ENCODE measurements around the gene MARCO.

GRCh38 chr2:119005555-119005954 is 63.6 kb downstream of the MARCO start:
- TF ChIP-seq, protein P1, sequence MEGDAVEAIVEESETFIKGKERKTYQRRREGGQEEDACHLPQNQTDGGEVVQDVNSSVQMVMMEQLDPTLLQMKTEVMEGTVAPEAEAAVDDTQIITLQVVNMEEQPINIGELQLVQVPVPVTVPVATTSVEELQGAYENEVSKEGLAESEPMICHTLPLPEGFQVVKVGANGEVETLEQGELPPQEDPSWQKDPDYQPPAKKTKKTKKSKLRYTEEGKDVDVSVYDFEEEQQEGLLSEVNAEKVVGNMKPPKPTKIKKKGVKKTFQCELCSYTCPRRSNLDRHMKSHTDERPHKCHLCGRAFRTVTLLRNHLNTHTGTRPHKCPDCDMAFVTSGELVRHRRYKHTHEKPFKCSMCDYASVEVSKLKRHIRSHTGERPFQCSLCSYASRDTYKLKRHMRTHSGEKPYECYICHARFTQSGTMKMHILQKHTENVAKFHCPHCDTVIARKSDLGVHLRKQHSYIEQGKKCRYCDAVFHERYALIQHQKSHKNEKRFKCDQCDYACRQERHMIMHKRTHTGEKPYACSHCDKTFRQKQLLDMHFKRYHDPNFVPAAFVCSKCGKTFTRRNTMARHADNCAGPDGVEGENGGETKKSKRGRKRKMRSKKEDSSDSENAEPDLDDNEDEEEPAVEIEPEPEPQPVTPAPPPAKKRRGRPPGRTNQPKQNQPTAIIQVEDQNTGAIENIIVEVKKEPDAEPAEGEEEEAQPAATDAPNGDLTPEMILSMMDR (IDR thresholded peaks at IDR 0.05) = no peak
- TF ChIP-seq POLR2A (IDR thresholded peaks at IDR 0.05) (no peak), POLR2AphosphoS5 (IDR thresholded peaks at IDR 0.05) (no peak)

Data from prostate gland (tissue), 2 donors.